M059J (cell line): ENCODE measurements around the gene DLX1. TPM values are rescaled to one million over a fixed set of nuclear protein-coding genes. Genes with fewer than 3 reads are reported as not detected.

Source experiments
- DNase-seq: peaks from one replicate; pipeline ENCODE4 v3.0.0-alpha.2; 2012; ENCODE audit warnings: low read depth
- total RNA-seq: library from RNA; depleted of rRNA; stranded (reverse); fragments of >200 nt; shearing (Covaris generic); gene quantifications from 2 replicates; pipeline ENCODE4 v1.2.3, GENCODE V29; 2014

Gene DLX1
- total RNA-seq, 1 experiment from 2014 or later, result 6.8 TPM

GRCh38 chr2:172096626-172097547 is 11.6 kb downstream of the DLX1 start:
- DNase-seq, result peak; percentile 97

DNA sequence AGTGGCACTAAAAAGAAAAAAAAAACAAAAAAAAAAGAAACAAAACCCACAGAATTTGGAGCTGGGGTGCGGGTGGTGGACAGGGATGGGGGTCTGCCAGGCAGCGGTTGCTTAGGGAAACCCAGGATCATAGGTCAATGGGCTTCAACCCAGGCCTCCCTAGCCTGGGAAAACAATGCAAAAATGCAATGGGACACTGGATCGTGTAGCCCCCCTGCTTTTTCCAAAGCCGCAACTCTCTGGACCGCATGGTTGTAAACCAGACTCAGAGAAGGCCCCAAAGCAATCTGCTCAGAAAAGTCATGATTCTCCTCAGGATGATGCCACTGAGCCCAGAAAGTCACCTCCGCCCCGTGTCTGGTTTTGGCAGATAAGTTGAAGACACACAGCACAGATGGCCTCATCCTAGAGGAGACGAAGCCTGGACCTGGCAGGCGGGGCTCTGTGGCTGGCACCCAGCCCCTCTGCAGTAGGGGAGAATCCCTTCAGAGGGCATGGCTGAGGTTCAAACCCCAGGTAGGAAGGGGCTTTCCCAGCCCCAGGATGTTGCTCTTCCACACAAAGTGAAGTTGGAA is 12.3 kb downstream of the DLX1 start:
- DNase-seq, result peak; percentile 86

GRCh38 chr2:172098287-172098649 is 13.0 kb downstream of the DLX1 start:
- peak; percentile 62 for DNase-seq

GRCh38 chr2:172098650-172099471 is 13.6 kb downstream of the DLX1 start:
- DNase-seq, result peak; percentile 91

GRCh38 chr2:172099472-172100079 is 14.3 kb downstream of the DLX1 start:
- DNase-seq, result no peak

- no peak for DNase-seq
These were observed 15.0 kb downstream of the DLX1 start for GRCh38 chr2:172100080-172100934.

GRCh38 chr2:172100935-172101820 is 15.9 kb downstream of the DLX1 start:
- no peak for DNase-seq

GRCh38 chr2:172101821-172102390 is 16.6 kb downstream of the DLX1 start:
- peak; percentile 38 for DNase-seq

DNA sequence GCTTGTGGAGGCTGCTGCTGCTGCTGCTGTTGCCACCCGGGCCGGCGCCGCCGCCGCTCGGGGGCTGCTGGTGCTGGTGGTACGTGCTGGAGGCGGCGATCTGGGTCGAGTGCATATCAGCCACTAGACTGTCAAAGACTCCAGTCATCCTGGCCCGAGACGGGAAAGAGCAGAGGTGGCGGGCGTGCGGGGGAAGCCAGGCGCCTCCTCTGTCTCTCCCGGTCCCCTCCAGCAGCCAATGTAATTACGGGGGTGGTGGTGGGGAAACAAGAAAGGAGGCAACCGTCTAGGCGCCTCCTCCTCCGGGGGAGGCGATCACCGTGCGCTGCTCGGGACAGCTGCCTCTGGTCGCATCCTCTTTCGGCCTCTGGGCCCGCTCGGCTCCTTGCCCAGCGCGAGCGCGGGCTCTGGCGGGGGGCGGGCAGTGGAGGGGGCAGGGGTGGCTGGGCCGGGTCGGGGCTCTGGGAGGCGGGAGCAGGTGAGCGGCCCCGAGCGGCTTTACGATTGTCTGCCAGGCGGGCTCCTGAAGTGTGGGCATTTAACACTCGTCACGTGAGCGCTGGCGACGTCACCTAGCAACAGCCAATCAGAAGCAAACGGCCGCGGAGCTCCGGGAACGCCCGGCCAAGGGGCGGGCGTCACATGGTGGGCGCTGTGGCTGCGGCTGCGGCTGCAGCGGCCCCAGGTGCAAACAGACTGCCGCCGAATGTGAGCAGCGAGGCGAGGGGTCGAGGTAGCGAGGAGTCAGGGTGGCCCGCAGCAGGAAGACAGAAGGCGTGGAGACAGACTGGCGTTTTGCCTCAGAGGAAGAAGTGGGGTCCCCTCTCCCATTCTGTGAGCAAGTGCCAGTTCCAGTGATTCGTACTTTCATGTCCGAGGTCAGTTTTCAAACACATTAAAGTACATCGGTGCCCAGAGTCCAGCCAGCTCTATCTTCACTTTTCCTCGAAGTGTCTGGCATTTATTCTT is 17.4 kb downstream of the DLX1 start, which contains the start of gene DLX2:
Gene DLX2, minus strand, starts transcription at position 510 of the 969 bp plus-strand sequence. Its CDS starts 362 bp downstream, at position 148.
- peak; percentile 92 for DNase-seq

GRCh38 chr2:172103471-172104272 is 18.4 kb downstream of the DLX1 start:
- peak; percentile 86 for DNase-seq

- DNase-seq, result no peak
These were observed 20.3 kb downstream of the DLX1 start for GRCh38 chr2:172105471-172106107.

DNA sequence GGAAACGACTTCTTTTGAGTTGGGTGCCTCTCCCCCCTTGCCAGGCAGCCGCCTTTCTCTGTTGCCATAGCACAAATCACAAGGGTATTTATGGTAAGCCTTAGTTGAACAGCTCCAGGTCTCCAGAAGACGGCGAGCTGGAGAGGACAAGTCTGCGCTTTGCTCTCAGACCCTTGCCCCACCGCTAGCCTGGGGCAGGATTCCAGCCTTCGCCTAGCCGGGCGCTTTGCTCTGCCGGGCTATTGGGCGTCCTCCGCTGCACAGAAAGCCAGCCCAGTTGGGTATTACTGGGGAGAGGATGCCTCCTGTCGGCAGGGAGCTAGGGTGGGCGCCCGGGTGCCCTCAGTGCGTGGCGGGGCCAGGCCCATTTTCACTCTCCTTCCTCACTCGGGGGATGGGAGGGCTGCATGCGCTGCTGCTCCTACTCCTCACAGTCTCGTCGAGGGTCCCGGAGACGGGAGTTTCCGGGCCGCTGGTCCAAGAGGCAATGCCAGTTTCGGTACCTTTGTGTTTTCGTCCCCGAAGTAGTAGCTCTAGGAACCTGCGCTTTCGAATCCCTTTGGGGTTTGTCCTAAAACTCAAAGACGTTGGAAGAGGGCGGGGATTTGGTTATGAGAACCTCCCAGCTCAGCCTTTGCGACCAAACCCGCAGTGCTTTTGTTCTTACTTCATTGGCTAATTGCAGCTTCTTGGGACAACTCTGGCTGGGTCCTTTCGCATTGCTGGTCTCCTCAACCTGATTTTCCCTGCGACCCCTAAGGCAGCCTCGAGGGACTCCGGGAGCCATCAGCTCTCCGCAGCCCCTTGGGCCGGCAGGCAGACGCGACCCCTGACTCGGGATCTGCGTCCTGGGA is 21.0 kb downstream of the DLX1 start:
- peak; percentile 72 for DNase-seq

- no peak for DNase-seq
These were observed 22.6 kb downstream of the DLX1 start for GRCh38 chr2:172107690-172108586.

DNA sequence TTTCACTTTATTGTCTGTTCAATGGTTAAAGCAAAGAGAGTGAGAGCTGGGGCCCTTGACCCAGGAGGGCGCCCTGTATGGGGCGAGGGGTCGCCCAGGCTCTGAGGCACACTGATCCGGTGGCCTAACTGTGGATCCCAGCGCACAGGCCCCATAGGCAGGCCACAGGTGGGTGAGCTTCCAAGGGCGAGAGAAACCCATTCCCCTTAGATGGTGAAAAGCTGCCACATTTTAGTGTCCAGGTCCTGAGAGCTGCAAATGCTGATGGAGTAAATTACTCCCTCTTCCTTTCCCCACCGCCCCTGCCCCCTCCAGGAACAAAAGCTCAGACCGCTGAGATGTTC is 23.3 kb downstream of the DLX1 start:
- DNase-seq, result no peak
